WERI-Rb-1 (cell line): ENCODE results near the gene MPC1.

Experiments
- DNase-seq: peaks from one replicate; pipeline ENCODE4 v3.0.0-alpha.2; 2020
- H3K27ac ChIP-seq: fragments of 250-450 bp; sonication (Bioruptor Pico); 2 replicates; pipeline ENCODE4 v1.5.1; 2020; ENCODE audit warnings: mild to moderate bottlenecking, moderate library complexity
- H3K27me3 ChIP-seq: fragments of 250-450 bp; sonication (Bioruptor Pico); 2 replicates; pipeline ENCODE4 v1.5.1; 2021; ENCODE audit warnings: mild to moderate bottlenecking, low read depth, moderate library complexity; ENCODE audit not compliant: insufficient read depth, severe bottlenecking
- H3K36me3 ChIP-seq: fragments of 250-450 bp; sonication (Bioruptor Pico); 2 replicates; pipeline ENCODE4 v1.5.1; 2020; ENCODE audit warnings: mild to moderate bottlenecking, moderate library complexity
- H3K4me3 ChIP-seq: 2 replicates; pipeline ENCODE4 v1.5.1; 2011; ENCODE audit warnings: low read depth, mild to moderate bottlenecking, control low read depth, low read length
- H3K9me3 ChIP-seq: fragments of 250-450 bp; sonication (Bioruptor Pico); 2 replicates; pipeline ENCODE4 v1.5.1; 2021; ENCODE audit warnings: mild to moderate bottlenecking, moderate library complexity; ENCODE audit not compliant: severe bottlenecking
- TF ChIP-seq, protein P1 (sequence below): IDR thresholded peaks from 2 replicates; pipeline ENCODE4 v1.5.1; 2011; ENCODE audit warnings: low read depth, mild to moderate bottlenecking, control low read depth, inconsistent platforms, low read length

The MPC1 gene

DNA sequence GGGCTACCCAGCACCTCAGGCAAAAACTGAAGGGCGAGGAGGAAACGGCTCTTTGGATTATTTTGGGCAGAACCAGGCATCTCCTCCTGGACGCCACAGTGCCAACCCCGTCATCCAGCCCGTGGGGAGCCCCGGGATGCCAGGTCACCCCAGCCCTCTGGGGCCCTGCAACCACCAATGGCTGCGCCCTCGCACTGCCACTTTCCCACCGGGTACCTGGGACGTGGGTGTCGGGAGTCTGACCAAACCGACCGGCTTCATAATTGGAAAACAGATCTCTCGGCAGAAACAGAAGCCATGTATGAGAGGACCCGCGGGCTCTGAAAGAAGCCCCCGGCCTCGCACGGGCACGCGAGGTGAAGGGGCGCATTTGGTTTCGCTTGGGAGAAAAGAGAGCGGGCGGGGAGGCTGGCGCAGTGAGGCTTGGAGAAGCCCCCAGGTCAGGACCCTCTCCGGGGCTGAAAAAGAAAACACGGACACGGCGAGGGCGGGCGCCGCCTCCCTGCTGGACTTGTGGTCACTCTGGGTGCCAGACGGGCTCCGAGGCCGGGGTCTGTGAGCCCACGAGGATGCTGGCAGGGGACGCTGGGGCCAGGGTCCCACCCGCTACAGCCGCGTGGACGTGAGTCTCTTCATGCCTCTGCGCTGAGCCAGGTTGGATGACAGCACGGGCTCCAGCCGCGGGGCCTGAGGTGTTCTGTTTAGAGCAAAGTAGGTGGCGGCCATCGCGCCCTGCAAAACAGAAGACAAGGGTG is 29.6 kb upstream of the MPC1 start:
- H3K27me3 ChIP-seq = no peaks in the 10 kb centered on the region
- no peaks in the 10 kb centered on the region for H3K36me3 ChIP-seq
- H3K9me3 ChIP-seq = no peaks in the 10 kb centered on the region
- no peak overlapping the region for H3K27ac ChIP-seq
- no peak for DNase-seq
- TF ChIP-seq, protein P1, sequence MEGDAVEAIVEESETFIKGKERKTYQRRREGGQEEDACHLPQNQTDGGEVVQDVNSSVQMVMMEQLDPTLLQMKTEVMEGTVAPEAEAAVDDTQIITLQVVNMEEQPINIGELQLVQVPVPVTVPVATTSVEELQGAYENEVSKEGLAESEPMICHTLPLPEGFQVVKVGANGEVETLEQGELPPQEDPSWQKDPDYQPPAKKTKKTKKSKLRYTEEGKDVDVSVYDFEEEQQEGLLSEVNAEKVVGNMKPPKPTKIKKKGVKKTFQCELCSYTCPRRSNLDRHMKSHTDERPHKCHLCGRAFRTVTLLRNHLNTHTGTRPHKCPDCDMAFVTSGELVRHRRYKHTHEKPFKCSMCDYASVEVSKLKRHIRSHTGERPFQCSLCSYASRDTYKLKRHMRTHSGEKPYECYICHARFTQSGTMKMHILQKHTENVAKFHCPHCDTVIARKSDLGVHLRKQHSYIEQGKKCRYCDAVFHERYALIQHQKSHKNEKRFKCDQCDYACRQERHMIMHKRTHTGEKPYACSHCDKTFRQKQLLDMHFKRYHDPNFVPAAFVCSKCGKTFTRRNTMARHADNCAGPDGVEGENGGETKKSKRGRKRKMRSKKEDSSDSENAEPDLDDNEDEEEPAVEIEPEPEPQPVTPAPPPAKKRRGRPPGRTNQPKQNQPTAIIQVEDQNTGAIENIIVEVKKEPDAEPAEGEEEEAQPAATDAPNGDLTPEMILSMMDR = no peak
- no peak overlapping the region for H3K4me3 ChIP-seq

DNA sequence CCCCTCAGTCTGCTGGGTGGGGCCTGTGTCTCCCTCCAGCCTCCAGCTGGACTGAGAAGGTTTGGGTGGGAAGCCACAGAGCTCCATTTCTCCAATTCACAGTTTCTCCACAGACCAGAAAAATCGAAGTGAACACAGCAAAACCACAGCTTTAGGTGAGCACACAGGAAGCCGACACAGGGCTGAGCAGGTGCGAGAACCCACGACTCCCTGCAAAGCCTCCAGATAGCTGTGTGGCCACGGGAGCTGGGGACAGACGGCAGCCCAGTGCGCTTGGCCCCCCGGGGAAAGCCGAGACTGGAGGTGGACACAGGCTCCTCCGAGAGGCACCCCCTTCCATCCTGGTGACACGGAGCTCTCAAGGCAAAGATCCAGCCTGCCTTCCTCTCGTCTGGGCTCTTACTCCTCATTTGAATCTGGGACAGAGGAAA is 29.0 kb upstream of the MPC1 start:
- H3K4me3 ChIP-seq = no peak overlapping the region

DNA sequence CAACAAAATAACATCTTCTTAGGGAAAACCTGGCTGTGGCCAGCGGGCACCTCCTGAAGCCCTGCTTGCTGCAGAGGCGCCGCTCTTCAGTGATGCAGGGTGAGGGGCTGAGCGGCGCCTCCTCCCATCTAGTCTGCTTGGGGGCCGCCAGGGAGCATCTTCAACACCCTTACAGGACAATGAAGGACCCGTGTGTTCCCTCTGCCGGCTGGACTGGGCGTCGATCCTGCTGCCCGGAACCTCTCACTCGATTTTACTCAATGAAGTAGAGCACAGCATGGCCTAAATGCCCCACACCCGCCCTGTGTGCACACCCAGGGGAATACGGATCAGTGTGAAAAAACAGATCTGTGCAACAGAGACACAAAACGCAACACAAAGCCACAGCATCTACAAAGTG is 28.5 kb upstream of the MPC1 start:
- Histone ChIP-seq H3K36me3 (no peaks in the 10 kb centered on the region), H3K27ac (no peak overlapping the region), H3K4me3 (no peak overlapping the region), H3K27me3 (no peaks in the 10 kb centered on the region), H3K9me3 (no peaks in the 10 kb centered on the region)
- TF ChIP-seq, protein P1 = no peak
- DNase-seq = no peak

More for the DNA sequence above, 29.0 kb upstream of the MPC1 start:
- no peaks in the 10 kb centered on the region for H3K36me3 ChIP-seq
- TF ChIP-seq, protein P1 = no peak
- DNase-seq = no peak
- no peaks in the 10 kb centered on the region for H3K9me3 ChIP-seq
- H3K27ac ChIP-seq = no peak overlapping the region
- H3K27me3 ChIP-seq = no peaks in the 10 kb centered on the region

DNA sequence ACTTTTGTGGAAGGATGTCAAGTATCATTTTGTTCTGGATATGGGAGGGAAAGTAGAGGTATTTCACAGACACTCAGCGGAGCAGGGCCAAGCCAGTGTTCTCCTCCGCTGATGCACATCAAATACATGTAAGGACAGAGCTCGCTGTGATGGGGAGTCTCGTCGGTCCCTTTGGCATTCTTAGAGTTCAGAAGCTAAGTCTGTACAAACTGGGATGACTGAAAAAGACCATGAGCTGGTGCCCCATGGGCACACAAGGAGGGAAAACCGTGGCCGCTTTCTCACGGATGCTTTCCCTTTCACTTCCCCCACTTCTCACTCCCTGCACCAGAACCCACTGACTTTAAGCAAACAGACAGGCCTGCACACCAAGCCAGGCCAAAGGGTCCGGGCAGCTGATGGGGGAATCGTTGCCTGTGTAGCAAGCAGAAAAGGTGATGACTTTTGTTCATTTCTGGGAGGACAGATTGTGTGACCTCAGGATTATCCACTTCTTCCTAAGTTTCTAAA is 27.7 kb upstream of the MPC1 start:
- H3K36me3 ChIP-seq = no peaks in the 10 kb centered on the region
- TF ChIP-seq, protein P1 = no peak
- H3K27me3 ChIP-seq = no peaks in the 10 kb centered on the region
- H3K9me3 ChIP-seq = no peaks in the 10 kb centered on the region
- H3K4me3 ChIP-seq = no peak overlapping the region
- H3K27ac ChIP-seq = no peak overlapping the region
- no peak for DNase-seq

DNA sequence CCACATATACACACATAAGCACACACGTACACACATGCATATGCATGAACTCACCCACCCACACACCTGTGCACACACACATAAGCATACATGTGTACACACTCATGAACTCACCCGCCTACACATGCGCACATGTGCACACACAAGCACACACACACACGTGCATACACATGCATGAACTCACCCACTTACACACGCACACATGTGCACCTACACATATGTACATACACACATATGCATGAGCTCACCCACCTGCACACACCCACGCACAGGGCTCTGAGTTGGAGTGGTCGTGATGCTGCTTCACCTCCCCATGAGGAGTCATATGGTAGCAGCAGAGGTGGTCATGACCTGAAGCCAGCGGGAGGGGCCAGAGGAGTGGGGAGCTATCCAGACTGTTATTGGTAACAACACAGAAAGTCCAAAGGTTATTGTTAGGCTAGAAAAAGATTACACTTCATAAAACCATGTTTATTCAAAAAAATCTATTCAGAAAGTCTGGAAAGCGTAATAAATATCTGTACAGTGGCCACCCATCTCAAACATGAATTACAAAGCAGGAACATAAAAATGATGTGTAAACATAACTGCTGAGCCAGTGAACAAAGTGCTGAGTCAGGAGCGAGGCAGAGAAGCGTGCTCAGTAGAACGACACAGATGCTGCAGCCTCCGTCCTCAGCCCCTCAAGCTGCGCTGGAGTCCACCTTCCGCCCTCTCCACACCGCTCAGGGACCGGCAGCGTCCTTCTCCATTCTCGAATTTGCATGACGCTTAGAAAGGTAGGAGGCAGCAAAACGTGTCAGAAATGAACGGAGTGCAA is 26.4 kb upstream of the MPC1 start:
- Histone ChIP-seq H3K36me3 (no peaks in the 10 kb centered on the region), H3K9me3 (no peaks in the 10 kb centered on the region), H3K4me3 (no peak overlapping the region), H3K27ac (no peak overlapping the region), H3K27me3 (no peaks in the 10 kb centered on the region)
- DNase-seq = no peak
- TF ChIP-seq, protein P1 = no peak
